ENCODE measurements around the gene SNRNP70. TPM values are rescaled to one million over a fixed set of nuclear protein-coding genes. Genes with fewer than 3 reads are reported as not detected.
"Not testable (repeated sequence)": the region's sequence is repeated elsewhere in the genome, so short reads cannot be mapped to it uniquely, and the experiment has no call there.

The SNRNP70 gene
- total and polyA plus RNA-seq, 2 experiments from 2014 or later = 243 to 361 TPM

- DNase-seq (ENCODE audit: low spot score) (peak; percentile 85), ATAC-seq (peak; percentile 69)
- Histone ChIP-seq H3K4me3 (peak overlapping the region; percentile 61), H3K4me1 (ENCODE audit: insufficient read depth) (peaks cover 14% of the 10 kb centered on the region), H2AFZ (peak overlapping the region; percentile 95), H3K9me2 (ENCODE audit: insufficient read depth) (no peaks in the 10 kb centered on the region), H3K27ac (ENCODE audit: low read depth) (no peak overlapping the region), H3K36me3 (ENCODE audit: insufficient read depth) (no peaks in the 10 kb centered on the region), H3K79me2 (replicated peaks; ENCODE audit: insufficient read depth) (no peaks in the 10 kb centered on the region), H3K4me2 (peak overlapping the region; percentile 91), H3F3A (replicated peaks; ENCODE audit: low read depth) (0 out of 2 replicates have a peak, but pooled peaks cover 10% of the 10 kb centered on the region), H4K20me1 (replicated peaks; ENCODE audit: insufficient read depth) (no peaks in the 10 kb centered on the region), H3K27me3 (ENCODE audit: insufficient read depth) (peaks cover 28% of the 10 kb centered on the region)
- Mint-ChIP-seq H3K4me3 (peak overlapping the region; percentile 67), H3K27me3 (ENCODE audit: insufficient read depth, low read depth, poor library complexity) (peaks cover 29% of the 10 kb centered on the region), H3K27ac (no peak overlapping the region), H3K9me3 (no peaks in the 10 kb centered on the region), H3K4me1 (peaks cover 23% of the 10 kb centered on the region), H3K36me3 (ENCODE audit: low read depth) (no peaks in the 10 kb centered on the region; the same call in 2 of the 3 replicates)
- peak; percentile 40 for TF ChIP-seq POLR2AphosphoS5 (IDR thresholded peaks at IDR 0.05; ENCODE audit: low read depth)
- TF ChIP-seq NANOG (IDR thresholded peaks at IDR 0.05; ENCODE audit: borderline replicate concordance) = no peak
Measured at GRCh38 chr19:49125025-49125731, 39.9 kb downstream of the SNRNP70 start.

DNA sequence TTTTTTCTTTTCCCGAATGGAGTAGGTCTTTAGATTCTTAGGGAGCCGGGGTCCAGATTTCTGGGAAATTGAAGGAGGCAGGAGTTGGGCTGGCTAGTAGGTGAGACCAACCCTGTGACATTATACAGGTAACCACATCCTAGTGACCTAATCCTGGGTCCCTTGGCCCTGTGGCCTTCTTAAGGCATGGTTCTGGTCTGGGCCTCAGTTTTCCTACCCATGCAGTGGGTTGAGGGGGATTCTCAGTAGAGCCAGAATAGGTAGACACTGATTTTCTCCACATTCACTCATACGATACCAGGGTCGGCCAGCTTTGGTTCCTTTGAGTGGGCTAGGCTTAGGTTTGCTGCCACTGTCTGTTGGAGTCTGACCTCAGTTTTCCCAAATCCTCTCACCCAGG, 41.3 kb downstream of the SNRNP70 start:
- Histone ChIP-seq H3K4me2 (no peak overlapping the region), H2AFZ (no peak overlapping the region), H3K4me3 (no peak overlapping the region), H3K36me3 (ENCODE audit: insufficient read depth) (no peaks in the 10 kb centered on the region), H3K27me3 (ENCODE audit: insufficient read depth) (peaks cover 14% of the 10 kb centered on the region; the same call in 1 of the 2 replicates), H3K79me2 (replicated peaks; ENCODE audit: insufficient read depth) (no peaks in the 10 kb centered on the region), H3K9me2 (ENCODE audit: insufficient read depth) (no peaks in the 10 kb centered on the region), H3K4me1 (ENCODE audit: insufficient read depth) (peaks cover 14% of the 10 kb centered on the region), H3K27ac (ENCODE audit: low read depth) (no peak overlapping the region), H4K20me1 (replicated peaks; ENCODE audit: insufficient read depth) (no peaks in the 10 kb centered on the region), H3F3A (replicated peaks; ENCODE audit: low read depth) (0 out of 2 replicates have a peak, but pooled peaks cover 10% of the 10 kb centered on the region)
- ATAC-seq (no peak), DNase-seq (ENCODE audit: low spot score) (no peak)
- peaks cover 20% of the 10 kb centered on the region for H3K4me1 Mint-ChIP-seq
- no peak overlapping the region for H3K4me3 Mint-ChIP-seq
- H3K36me3 Mint-ChIP-seq (ENCODE audit: low read depth) = no peaks in the 10 kb centered on the region; the same call in 2 of the 3 replicates
- H3K27ac Mint-ChIP-seq = no peak overlapping the region
- no peaks in the 10 kb centered on the region for H3K9me3 Mint-ChIP-seq
- no peak for TF ChIP-seq ZNF331 (CRISPR knock-in tag; IDR thresholded peaks at IDR 0.05; ENCODE audit: low read depth)
- TF ChIP-seq ETS1 (IDR thresholded peaks at IDR 0.05) = no peak
- no peak for TF ChIP-seq EZH2 (IDR thresholded peaks at IDR 0.05; ENCODE audit: low read depth, unreplicated experiment)
- H3K27me3 Mint-ChIP-seq (ENCODE audit: insufficient read depth, low read depth, poor library complexity) = peaks cover 19% of the 10 kb centered on the region

GRCh38 chr19:49127225-49127624, 42.0 kb downstream of the SNRNP70 start:
- peaks cover 14% of the 10 kb centered on the region for H3K27me3 Mint-ChIP-seq (ENCODE audit: insufficient read depth, low read depth, poor library complexity)
- not testable (repeated sequence) for H3K9me2 ChIP-seq (ENCODE audit: insufficient read depth); H3F3A ChIP-seq (replicated peaks; ENCODE audit: low read depth); H4K20me1 ChIP-seq (replicated peaks; ENCODE audit: insufficient read depth); H3K36me3 ChIP-seq (ENCODE audit: insufficient read depth); H2AFZ ChIP-seq; H3K27me3 ChIP-seq (ENCODE audit: insufficient read depth); H3K79me2 ChIP-seq (replicated peaks; ENCODE audit: insufficient read depth); H3K27ac Mint-ChIP-seq; ATAC-seq; H3K36me3 Mint-ChIP-seq (ENCODE audit: low read depth); DNase-seq (ENCODE audit: low spot score); H3K27ac ChIP-seq (ENCODE audit: low read depth); H3K9me3 Mint-ChIP-seq
- H3K4me2 ChIP-seq = peak overlapping the region; percentile 92
- peak overlapping the region; percentile 69 for H3K4me3 ChIP-seq
- peaks cover 20% of the 10 kb centered on the region for H3K4me1 Mint-ChIP-seq
- peaks cover 14% of the 10 kb centered on the region for H3K4me1 ChIP-seq (ENCODE audit: insufficient read depth)
- H3K4me3 Mint-ChIP-seq = peak overlapping the region; percentile 50; the same call in 1 of the 3 replicates

Measured in GM23338 (cell line).